Activated CD4-positive, alpha-beta memory T cell treated with anti-CD3 and anti-CD28 coated beads, Interleukin-2, amount 10 ng/mL, durations not matched to agents 7 days and 5 days (primary cell): ENCODE measurements around the gene NCKIPSD. TPM values are rescaled to one million over a fixed set of nuclear protein-coding genes. Genes with fewer than 3 reads are reported as not detected.

Experiments used
- CTCF ChIA-PET: fragments of 350-600 bp; sonication (Branson Sonifier 250); formaldehyde crosslinking; loops from one replicate; lab custom pipeline; 2021; ENCODE audit warnings: antibody characterized with exemption, inconsistent platforms; lab: Charles Lee
- POLR2A ChIA-PET: fragments of 350-600 bp; sonication (Branson Sonifier 250); formaldehyde crosslinking; loops from one replicate; lab custom pipeline; 2021; ENCODE audit warnings: antibody characterized with exemption; lab: Charles Lee
- DNase-seq: peaks from one replicate; pipeline ENCODE4 v3.0.0-alpha.2; 2020
- H3K27ac Mint-ChIP-seq: one replicate; pipeline ENCODE4 v1.8.0; 2021; ENCODE audit warnings: mild to moderate bottlenecking, mixed read lengths
- H3K27me3 Mint-ChIP-seq: one replicate; pipeline ENCODE4 v1.8.0; 2021; ENCODE audit warnings: mixed read lengths
- H3K36me3 Mint-ChIP-seq: one replicate; pipeline ENCODE4 v1.8.0; 2021; ENCODE audit warnings: low read depth, mixed read lengths
- H3K4me1 Mint-ChIP-seq: one replicate; pipeline ENCODE4 v1.8.0; 2021; ENCODE audit warnings: mixed read lengths
- H3K4me3 Mint-ChIP-seq: one replicate; pipeline ENCODE4 v1.8.0; 2021; ENCODE audit warnings: mild to moderate bottlenecking, mixed read lengths
- H3K9me3 Mint-ChIP-seq: one replicate; pipeline ENCODE4 v1.8.0; 2021; ENCODE audit warnings: mixed read lengths
- total RNA-seq, 2 experiments: library from RNA; stranded (reverse); gene quantifications; one replicate each; pipeline ENCODE4 v1.2.3, GENCODE V29; 2021

Gene NCKIPSD
- total RNA-seq, 2 experiments from 2014 or later: 33.4 to 37.2 TPM

DNA sequence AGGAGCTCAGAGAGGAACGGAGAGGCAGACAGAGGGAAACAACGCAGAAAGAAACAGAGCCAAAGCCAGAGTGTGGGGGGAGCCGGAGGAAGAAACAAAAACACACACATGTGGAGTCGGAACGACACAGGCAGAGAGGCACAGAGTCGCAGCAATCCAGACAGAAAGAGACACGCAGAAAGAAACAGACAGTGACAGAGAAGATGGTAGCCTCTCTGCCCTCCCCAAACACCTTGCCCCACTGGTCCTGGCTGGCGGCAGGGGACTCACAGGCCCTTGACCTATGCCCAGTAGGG is 1.7 kb downstream of the NCKIPSD start:
- CTCF ChIA-PET: interaction anchor here (0.8 to 1.5 kb wide), 6 partner anchors 18 to 410 kb away, joined by 3 to 4 read pairs (median 4); no protein-coding TSS in a partner anchor
- Mint-ChIP-seq H3K4me3 (peak overlapping the region; percentile 56), H3K27me3 (no peaks in the 10 kb centered on the region), H3K27ac (no peak overlapping the region), H3K36me3 (peaks cover 57% of the 10 kb centered on the region), H3K9me3 (no peaks in the 10 kb centered on the region), H3K4me1 (peaks cover 47% of the 10 kb centered on the region)
- POLR2A ChIA-PET: interaction anchor here (0.6 to 2.2 kb wide), 6 partner anchors 8 to 360 kb away, joined by 3 to 7 read pairs (median 4); partner anchors contain the start of genes PRKAR2A and WDR6
- DNase-seq: no peak

DNA sequence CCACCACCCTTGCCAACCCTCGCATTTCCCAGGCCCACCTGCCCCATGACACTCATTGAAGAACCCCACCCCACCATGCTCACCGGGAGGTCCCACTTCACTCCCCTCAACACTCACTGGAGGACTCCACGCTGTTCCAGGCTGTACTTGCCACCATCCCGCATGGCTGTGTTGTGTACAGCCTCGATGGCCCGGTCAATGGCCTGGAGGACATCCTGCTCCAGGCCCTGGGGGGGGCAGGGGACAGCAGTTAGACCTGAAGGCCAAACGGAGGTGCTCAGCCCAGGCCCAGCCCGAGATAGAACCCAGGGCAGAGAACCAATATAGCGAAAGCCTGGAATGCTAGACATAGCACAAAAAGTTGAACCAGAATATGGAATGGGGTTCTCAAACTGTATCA is 2.9 kb downstream of the NCKIPSD start:
- Mint-ChIP-seq H3K27ac (no peak overlapping the region), H3K9me3 (no peaks in the 10 kb centered on the region), H3K4me1 (peaks cover 51% of the 10 kb centered on the region), H3K36me3 (peaks cover 57% of the 10 kb centered on the region), H3K4me3 (no peak overlapping the region), H3K27me3 (no peaks in the 10 kb centered on the region)
- CTCF ChIA-PET: interaction anchor here (0.7 kb wide), 1 partner anchor 33 kb away, joined by 3 read pairs; no protein-coding TSS in a partner anchor
- POLR2A ChIA-PET: interaction anchor here (0.6 to 2.2 kb wide), 3 partner anchors 18 to 76 kb away, joined by 3 to 7 read pairs (median 3); no protein-coding TSS in a partner anchor
- DNase-seq: no peak

DNA sequence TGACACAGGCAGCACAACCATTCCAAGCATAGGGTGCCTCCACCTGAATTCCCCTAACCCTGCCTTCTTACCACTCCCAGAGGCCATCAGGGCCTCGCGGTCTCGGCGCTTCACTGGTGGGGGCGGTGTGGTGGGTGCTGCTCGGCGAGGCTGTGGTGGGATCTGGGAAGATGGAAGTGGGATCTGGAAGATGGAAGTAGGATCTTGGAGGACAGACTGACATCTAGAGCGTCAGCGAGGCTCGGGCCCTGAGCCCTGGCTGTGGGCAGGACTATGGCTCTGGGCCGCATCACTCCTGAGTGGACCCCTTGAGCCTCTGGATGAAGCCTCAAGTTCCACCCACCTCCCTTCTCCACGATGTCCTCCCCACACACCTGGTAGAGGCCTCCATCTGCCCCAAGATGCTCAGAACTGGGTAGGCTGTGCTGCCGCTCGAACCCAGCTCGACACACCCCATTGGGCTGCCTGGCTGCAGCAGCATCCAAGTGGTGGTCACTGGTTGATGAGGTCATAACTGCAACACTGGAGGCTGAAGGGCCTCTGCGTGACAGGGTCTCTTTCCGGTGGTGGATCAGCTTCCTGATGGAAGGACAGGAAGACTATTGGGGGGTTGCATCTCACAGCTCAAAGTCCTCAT is 3.6 kb downstream of the NCKIPSD start:
- H3K4me3 Mint-ChIP-seq: no peak overlapping the region
- peaks cover 60% of the 10 kb centered on the region for H3K36me3 Mint-ChIP-seq
- ChIA-PET CTCF (no interaction called here), POLR2A (no interaction called here)
- H3K27me3 Mint-ChIP-seq: no peaks in the 10 kb centered on the region
- no peak overlapping the region for H3K27ac Mint-ChIP-seq
- H3K9me3 Mint-ChIP-seq: no peaks in the 10 kb centered on the region
- H3K4me1 Mint-ChIP-seq: peaks cover 51% of the 10 kb centered on the region
- DNase-seq: no peak

DNA sequence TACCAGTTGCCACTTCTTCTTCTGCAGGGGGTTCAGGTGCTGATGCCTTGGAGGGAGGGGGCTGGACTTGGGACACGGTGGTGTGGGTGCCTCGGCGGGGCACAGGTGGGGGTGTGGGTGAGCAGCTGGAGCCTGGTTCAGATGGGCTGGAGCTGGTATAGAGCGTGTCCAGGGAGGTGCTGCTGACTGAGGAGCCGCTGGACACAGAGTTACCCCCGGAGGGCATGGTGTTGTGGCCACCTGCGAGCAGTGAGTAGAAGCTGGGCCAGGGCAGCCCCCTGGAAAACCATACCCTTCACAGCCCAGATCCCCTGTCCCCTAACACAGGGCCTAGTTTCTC is 4.2 kb downstream of the NCKIPSD start:
- POLR2A ChIA-PET: interaction anchor here (1.0 kb wide), 1 partner anchor 19 kb away, joined by 3 read pairs; no protein-coding TSS in a partner anchor
- Mint-ChIP-seq H3K4me3 (no peak overlapping the region), H3K9me3 (no peaks in the 10 kb centered on the region), H3K27ac (no peak overlapping the region), H3K36me3 (peaks cover 59% of the 10 kb centered on the region), H3K27me3 (no peaks in the 10 kb centered on the region), H3K4me1 (peaks cover 49% of the 10 kb centered on the region)
- no peak for DNase-seq
- CTCF ChIA-PET: no interaction called here

DNA sequence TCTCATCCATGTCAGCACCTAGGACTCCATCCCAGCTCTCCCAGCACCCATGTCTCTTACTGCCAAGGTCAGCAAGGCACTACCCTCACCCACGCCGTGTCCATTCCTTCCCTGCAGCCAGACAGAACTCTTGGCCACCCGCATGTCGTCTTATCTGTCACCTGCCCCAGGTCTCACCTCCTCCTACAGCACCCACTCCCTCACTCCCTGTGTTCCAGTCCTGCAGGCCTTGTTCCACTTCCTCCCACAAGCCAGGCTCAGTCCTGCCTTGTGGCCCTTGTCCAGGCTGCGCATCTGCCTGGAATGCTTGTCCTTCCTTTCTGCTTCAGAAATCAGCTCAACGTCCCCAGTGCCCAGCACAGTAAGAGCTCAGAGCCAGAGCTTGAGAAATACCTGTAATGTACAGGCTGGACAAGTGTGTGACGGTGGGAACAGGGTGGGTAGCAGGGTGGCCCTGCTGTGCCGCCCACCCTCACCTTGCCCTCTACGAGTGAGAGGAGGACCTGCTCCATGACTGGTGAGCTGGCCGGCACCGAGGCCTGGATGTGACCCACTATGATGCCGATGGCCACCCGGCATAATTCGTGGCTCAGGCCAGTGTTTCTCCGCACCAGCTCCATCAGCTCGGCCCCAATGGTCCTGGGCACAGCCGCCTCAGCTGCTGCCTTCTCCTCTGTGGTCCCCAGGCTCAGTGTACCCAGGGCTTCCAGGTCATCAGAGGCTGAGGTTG is 4.7 kb downstream of the NCKIPSD start:
- Mint-ChIP-seq H3K4me1 (peaks cover 44% of the 10 kb centered on the region), H3K27me3 (no peaks in the 10 kb centered on the region), H3K9me3 (no peaks in the 10 kb centered on the region), H3K27ac (peak overlapping the region; percentile 16), H3K4me3 (no peak overlapping the region), H3K36me3 (peaks cover 64% of the 10 kb centered on the region)
- ChIA-PET POLR2A (interaction anchor here (1.0 kb wide), 1 partner anchor 19 kb away, joined by 3 read pairs; no protein-coding TSS in a partner anchor), CTCF (no interaction called here)
- no peak for DNase-seq

DNA sequence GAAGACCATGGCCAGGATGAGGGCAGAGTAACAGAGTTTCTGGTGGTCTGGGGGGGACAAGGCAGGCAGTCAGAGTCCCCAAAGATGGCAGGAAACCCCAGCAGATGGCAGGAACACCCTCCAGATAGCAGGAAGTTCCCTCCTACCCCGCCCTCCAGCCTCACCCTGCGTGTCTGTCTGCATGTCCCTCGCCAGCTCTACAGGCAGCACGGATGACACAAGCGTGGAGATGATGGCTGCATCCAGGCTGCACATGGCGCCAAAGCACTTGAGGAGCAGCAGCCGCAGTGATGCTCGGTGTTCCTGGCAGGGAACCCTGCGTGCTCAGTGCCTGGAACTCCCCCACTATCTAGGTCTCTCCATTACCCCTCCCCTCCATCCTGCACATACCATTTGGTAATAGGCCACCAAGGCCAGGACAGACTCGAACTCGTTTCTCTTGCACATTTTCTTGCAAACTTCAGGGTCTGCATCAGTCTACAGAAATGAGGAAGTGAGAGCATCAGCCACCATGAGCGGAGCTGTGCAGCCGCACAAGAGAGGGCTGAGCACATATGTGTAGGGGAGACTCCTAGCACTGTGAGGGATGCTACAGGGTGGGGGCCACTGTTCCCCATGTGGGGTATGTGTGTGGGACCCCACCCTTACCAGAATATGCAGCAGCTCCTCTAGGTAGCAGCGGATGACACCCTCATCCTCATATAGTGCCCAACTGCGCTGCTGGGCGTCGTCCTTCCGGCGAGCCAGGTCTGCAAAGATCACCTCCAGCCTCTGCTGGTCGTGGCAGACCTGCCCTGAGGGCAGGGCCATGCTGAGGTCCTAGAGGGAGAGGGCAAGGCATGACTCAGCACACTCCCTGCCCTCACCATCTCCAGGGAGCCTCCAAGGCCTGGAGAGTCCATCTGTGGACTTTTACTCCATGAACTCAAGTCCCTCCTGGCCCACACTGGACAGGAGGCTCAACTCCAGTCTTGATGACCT is 6.0 kb downstream of the NCKIPSD start:
- ChIA-PET POLR2A (no interaction called here), CTCF (no interaction called here)

DNA sequence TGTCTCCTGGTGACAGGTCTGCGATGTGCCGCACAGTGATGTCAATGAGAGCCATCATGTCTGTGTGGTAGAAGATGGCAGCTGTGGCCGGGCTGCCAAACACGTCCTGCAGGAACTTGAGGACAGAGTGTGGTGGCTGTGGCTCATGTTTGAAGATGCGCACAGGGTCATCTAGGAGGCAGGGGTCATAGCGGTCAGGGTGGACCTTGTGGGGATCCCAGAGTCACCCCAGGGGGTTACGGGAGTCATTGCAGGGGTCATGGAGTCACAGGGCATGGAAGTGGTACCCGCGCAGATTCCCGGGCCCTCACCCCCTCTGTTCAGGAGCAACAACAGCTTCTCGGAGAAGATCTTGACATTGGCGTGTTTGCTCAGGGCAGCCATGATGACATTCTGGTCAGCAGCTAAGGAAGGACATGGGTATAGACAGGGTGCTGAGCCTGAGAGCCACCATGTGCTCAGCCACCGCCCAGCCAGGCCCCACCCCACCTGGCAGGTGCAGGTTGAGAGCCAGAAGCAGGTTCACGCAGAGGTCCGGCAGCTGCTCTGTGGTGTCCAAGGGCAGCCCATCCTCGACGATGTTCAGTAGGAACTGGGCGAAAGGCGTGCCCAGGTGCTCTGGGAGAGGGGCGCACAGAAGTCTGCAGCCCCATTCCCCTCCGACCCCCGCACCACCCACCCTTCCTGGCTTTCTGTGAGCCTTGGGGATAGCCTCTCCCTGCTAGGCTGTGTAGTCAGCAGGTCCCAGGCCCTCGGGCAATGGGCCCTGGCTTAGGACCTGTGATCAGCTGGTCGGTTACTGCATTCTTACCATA is 6.9 kb downstream of the NCKIPSD start:
- Mint-ChIP-seq H3K9me3 (no peaks in the 10 kb centered on the region), H3K4me1 (peaks cover 29% of the 10 kb centered on the region), H3K27ac (peak overlapping the region; percentile 36), H3K4me3 (no peak overlapping the region), H3K36me3 (peaks cover 68% of the 10 kb centered on the region), H3K27me3 (no peaks in the 10 kb centered on the region)
- CTCF ChIA-PET: no interaction called here
- POLR2A ChIA-PET: no interaction called here
- DNase-seq: no peak

More for the DNA sequence above, 6.0 kb downstream of the NCKIPSD start:
- DNase-seq: no peak
- H3K27ac Mint-ChIP-seq: peak overlapping the region; percentile 59
- H3K36me3 Mint-ChIP-seq: peaks cover 69% of the 10 kb centered on the region
- H3K4me3 Mint-ChIP-seq: no peak overlapping the region
- H3K9me3 Mint-ChIP-seq: no peaks in the 10 kb centered on the region
- peaks cover 37% of the 10 kb centered on the region for H3K4me1 Mint-ChIP-seq
- no peaks in the 10 kb centered on the region for H3K27me3 Mint-ChIP-seq

DNA sequence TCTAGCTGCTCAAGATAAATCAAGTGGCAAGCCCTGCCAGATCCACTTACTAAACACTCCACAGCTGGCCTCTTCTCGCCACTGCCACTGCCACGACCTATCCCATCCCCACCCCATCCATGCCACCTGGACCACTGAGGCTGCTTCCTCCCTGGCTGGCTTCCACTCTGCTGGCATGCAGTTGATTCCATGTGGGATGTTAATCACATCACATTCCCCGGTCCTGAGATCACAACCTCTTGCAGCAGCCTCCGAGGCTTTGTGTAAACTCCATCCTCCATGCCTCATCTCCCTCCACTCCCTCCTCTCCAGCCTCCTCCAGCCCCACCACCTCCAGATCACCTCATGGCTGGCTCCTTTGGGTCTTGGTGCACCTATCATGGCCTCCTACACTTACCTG is 7.7 kb downstream of the NCKIPSD start:
- no peak overlapping the region for H3K27ac Mint-ChIP-seq
- H3K9me3 Mint-ChIP-seq: no peaks in the 10 kb centered on the region
- no peak for DNase-seq
- peaks cover 23% of the 10 kb centered on the region for H3K4me1 Mint-ChIP-seq
- ChIA-PET POLR2A (no interaction called here), CTCF (no interaction called here)
- H3K4me3 Mint-ChIP-seq: no peak overlapping the region
- no peaks in the 10 kb centered on the region for H3K27me3 Mint-ChIP-seq
- H3K36me3 Mint-ChIP-seq: peaks cover 68% of the 10 kb centered on the region

DNA sequence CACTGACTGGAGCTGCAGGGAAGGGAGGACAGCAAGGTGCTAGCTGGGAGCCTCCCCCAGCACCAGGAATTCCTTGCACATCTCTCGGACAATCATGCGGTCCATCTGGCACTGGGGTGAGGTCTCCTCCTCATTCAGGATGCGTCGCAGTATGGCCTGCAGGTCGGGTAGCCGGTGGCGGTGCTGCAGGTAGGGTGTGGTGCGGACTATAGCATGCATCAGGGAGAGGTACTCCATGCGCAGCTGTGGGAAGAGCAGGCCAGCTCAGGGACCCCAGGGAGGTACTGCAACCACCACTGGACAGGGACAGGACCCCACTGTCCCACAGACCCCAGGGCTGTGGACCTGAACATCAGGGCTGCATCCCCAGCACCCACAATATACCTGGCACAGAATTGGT is 11.2 kb downstream of the NCKIPSD start:
- ChIA-PET CTCF (interaction anchor here (0.5 to 1.4 kb wide), 2 partner anchors 9 to 12 kb away, joined by 3 to 5 read pairs; no protein-coding TSS in a partner anchor), POLR2A (interaction anchor here (0.8 to 1.6 kb wide), 7 partner anchors 9 to 302 kb away, joined by 3 to 5 read pairs (median 4); partner anchors contain the start of genes CELSR3 and SLC26A6)
- no peak overlapping the region for H3K27ac Mint-ChIP-seq
- DNase-seq: no peak
- no peaks in the 10 kb centered on the region for H3K9me3 Mint-ChIP-seq
- no peaks in the 10 kb centered on the region for H3K27me3 Mint-ChIP-seq
- peaks cover 45% of the 10 kb centered on the region for H3K36me3 Mint-ChIP-seq
- no peak overlapping the region for H3K4me3 Mint-ChIP-seq
- peaks cover 7% of the 10 kb centered on the region for H3K4me1 Mint-ChIP-seq

DNA sequence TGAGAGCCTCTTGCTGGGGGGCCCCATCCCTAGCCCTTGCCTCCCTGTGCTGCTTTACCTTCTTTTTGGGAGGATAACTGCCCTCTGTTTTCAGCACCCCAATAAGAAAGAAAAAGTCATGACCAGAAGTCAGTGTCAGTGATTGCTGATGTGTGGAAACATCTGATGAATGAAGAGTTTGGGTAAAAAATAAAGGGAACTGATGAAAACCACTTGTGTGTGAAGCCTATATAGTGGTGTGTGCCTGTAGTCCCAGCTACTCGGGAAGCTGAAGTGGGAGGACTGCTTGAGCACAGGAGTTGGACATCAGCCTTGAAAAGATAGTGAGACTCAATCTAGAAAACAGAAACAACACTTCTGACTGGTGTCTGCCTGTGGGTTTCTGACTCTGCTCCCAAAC is 13.2 kb downstream of the NCKIPSD start:
- Mint-ChIP-seq H3K9me3 (no peaks in the 10 kb centered on the region), H3K27me3 (no peaks in the 10 kb centered on the region), H3K36me3 (peaks cover 30% of the 10 kb centered on the region), H3K4me3 (no peak overlapping the region), H3K27ac (no peak overlapping the region), H3K4me1 (no peaks in the 10 kb centered on the region)
- ChIA-PET POLR2A (no interaction called here), CTCF (no interaction called here)
- no peak for DNase-seq

DNA sequence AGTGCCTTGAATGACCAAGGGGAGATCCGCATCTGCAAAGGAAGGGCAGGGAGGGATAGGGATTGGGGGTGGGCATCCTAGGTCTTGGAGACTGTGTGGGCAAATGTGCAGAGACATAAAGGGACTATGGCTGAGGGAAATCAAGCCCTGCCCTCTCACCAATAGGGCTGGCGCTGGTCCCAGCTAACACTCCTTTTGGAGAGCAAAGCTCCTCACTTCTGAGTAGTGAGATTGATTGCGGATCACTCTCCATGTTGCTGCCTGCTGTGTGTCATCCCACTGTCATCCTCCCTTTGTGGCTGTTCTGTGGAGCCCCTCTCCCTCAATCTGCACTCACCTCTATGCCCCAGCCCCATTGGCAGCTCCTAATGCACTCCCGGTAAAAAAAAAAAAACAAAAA is 20.8 kb downstream of the NCKIPSD start:
- DNase-seq: no peak
- Mint-ChIP-seq H3K4me3 (no peak overlapping the region), H3K9me3 (no peaks in the 10 kb centered on the region), H3K4me1 (peaks cover 23% of the 10 kb centered on the region), H3K36me3 (peaks cover 8% of the 10 kb centered on the region), H3K27ac (no peak overlapping the region), H3K27me3 (peaks cover 4% of the 10 kb centered on the region)
- POLR2A ChIA-PET: interaction anchor here (1.1 to 2.3 kb wide), 4 partner anchors 9 to 428 kb away, joined by 3 to 7 read pairs (median 4); no protein-coding TSS in a partner anchor
- CTCF ChIA-PET: interaction anchor here (0.9 to 2.1 kb wide), 7 partner anchors 10 to 429 kb away, joined by 3 to 6 read pairs (median 4); partner anchors contain the start of genes IP6K2, NCKIPSD, QRICH1 and UQCRC1

DNA sequence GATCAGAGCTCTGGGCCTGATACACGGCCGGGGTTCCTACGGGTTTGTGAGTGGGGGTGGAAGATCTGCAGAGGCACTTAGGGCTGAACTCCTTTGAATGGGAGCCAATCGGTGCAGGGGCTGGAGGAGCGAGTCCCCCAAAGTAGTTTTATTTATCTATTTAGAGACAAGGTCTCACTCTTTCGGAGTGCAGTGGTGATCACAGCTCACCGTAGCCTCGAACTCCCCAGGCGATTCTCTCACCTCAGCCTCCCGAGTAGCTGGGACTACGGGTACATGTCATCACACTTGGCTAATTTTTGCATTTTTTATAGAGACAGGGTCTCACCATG is 21.4 kb downstream of the NCKIPSD start:
- H3K36me3 Mint-ChIP-seq: peaks cover 8% of the 10 kb centered on the region
- ChIA-PET CTCF (interaction anchor here (0.9 to 3.5 kb wide), 9 partner anchors 9 to 430 kb away, joined by 3 to 19 read pairs (median 4); partner anchors contain the start of genes IP6K2, NCKIPSD, QRICH1 and SLC26A6), POLR2A (interaction anchor here (0.7 to 2.3 kb wide), 5 partner anchors 10 to 430 kb away, joined by 3 to 7 read pairs (median 4); partner anchors contain the start of gene QRICH1)
- no peak overlapping the region for H3K27ac Mint-ChIP-seq
- peaks cover 23% of the 10 kb centered on the region for H3K4me1 Mint-ChIP-seq
- no peaks in the 10 kb centered on the region for H3K9me3 Mint-ChIP-seq
- DNase-seq: no peak
- H3K4me3 Mint-ChIP-seq: peak overlapping the region; percentile 81
- H3K27me3 Mint-ChIP-seq: peaks cover 4% of the 10 kb centered on the region
